Smooth muscle cell (in vitro differentiated cells): ENCODE data around the gene TRIM47. TPM values are rescaled to one million over a fixed set of nuclear protein-coding genes. Genes with fewer than 3 reads are reported as not detected.
"Not testable (repeated sequence)": the region's sequence is repeated elsewhere in the genome, so short reads cannot be mapped to it uniquely, and the experiment has no call there.

ENCODE experiments used
- DNase-seq: peaks from one replicate; lab custom pipeline; 2025; ENCODE audit not compliant: unreplicated experiment; lab: John Stamatoyannopoulos, UW
- H2AFZ ChIP-seq: fragments of 200-600 bp; sonication (generic); 2 replicates; pipeline ENCODE4 v1.6.0; 2016; ENCODE audit warnings: antibody characterized with exemption, low read depth, mild to moderate bottlenecking
- H3F3A ChIP-seq: fragments of 200-600 bp; sonication (generic); 2 replicates; pipeline ENCODE4 v1.6.0; 2017; ENCODE audit warnings: antibody characterized with exemption, low read depth
- H3K27ac ChIP-seq: fragments of 200-600 bp; sonication (generic); 2 replicates; pipeline ENCODE4 v1.5.1; 2016; ENCODE audit warnings: low read depth, mild to moderate bottlenecking
- H3K27me3 ChIP-seq: fragments of 200-600 bp; sonication (generic); 2 replicates; pipeline ENCODE4 v1.6.1; 2016; ENCODE audit warnings: low read depth, mild to moderate bottlenecking
- H3K36me3 ChIP-seq: fragments of 200-600 bp; sonication (generic); 2 replicates; pipeline ENCODE4 v1.5.1; 2016; ENCODE audit warnings: low read depth
- H3K4me1 ChIP-seq: fragments of 200-600 bp; sonication (generic); 2 replicates; pipeline ENCODE4 v1.5.1; 2016; ENCODE audit warnings: low read depth
- H3K4me2 ChIP-seq: fragments of 200-600 bp; sonication (generic); 2 replicates; pipeline ENCODE4 v1.6.0; 2016; ENCODE audit warnings: mild to moderate bottlenecking
- H3K4me3 ChIP-seq: fragments of 200-600 bp; sonication (generic); 2 replicates; pipeline ENCODE4 v1.5.1; 2016; ENCODE audit warnings: mild to moderate bottlenecking
- H3K79me2 ChIP-seq: fragments of 200-600 bp; sonication (generic); 2 replicates; pipeline ENCODE4 v1.6.0; 2016; ENCODE audit warnings: low read depth, mild to moderate bottlenecking
- H3K9ac ChIP-seq: fragments of 200-600 bp; sonication (generic); 2 replicates; pipeline ENCODE4 v1.6.0; 2016; ENCODE audit warnings: low read depth
- H3K9me3 ChIP-seq: fragments of 200-600 bp; sonication (generic); replicated peaks from 2 replicates; pipeline ENCODE4 v1.5.1; 2016; ENCODE audit warnings: low read depth
- H4K20me1 ChIP-seq: fragments of 200-600 bp; sonication (generic); 2 replicates; pipeline ENCODE4 v1.6.0; 2016; ENCODE audit warnings: low read depth
- CTCF ChIP-seq: fragments of 200-600 bp; sonication (generic); IDR thresholded peaks from 2 replicates; pipeline ENCODE4 v1.5.1; 2017; ENCODE audit warnings: borderline replicate concordance, mild to moderate bottlenecking, antibody characterized with exemption; ENCODE audit not compliant: insufficient read depth, poor library complexity, severe bottlenecking
- WGBS: methylation state at CpG from one replicate; pipeline ENCODE4 v1.1.7; 2016; ENCODE audit warnings: low lambda C conversion rate; 5-methylcytosine and 5-hydroxymethylcytosine counted together
- polyA plus RNA-seq: library from polyadenylated mRNA; unstranded; fragments of >200 nt; fragmentation: Nextera tagmentation; extraction: Ambion mirVana; gene quantifications from 2 replicates; pipeline ENCODE4 v1.2.1, GENCODE V29; 2016
- total RNA-seq: library from RNA; depleted of rRNA; stranded (reverse); fragments of >200 nt; gene quantifications from 2 replicates; pipeline ENCODE4 v1.2.3, GENCODE V29; 2014

Gene TRIM47
- total and polyA plus RNA-seq, 2 experiments from 2014 or later = 8.7 to 16.1 TPM

DNA sequence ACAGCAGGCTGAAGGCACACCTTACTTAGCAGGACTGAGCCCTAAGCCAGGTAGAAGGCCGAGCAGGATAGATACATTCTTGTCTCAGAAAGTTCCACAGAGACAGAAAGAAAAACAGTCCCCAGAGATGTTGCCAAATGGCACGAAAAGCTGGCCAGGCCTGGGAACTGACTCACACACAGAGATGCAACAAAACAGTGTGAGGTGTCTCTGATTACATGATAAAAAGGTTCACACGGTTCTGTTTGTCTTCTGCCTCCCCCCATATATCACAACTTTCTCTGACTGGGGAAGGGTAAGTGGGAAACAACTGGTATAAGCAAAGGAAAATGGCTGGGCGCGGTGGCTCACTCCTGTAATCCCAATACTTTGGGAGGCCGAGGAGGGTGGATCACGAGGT, 24.9 kb downstream of the TRIM47 start:
- H3K4me2 ChIP-seq = peak overlapping the region; percentile 84
- peaks cover 16% of the 10 kb centered on the region for H4K20me1 ChIP-seq
- no peaks in the 10 kb centered on the region for H3K36me3 ChIP-seq
- no peak overlapping the region for H2AFZ ChIP-seq
- H3K27ac ChIP-seq = peak overlapping the region; percentile 81
- H3K4me1 ChIP-seq = peaks cover 8% of the 10 kb centered on the region
- 66% methylated on average over 7 of the region's 7 CpGs for WGBS
- TF ChIP-seq CTCF = no peak
- peaks cover 10% of the 10 kb centered on the region for H3F3A ChIP-seq
- peak overlapping the region; percentile 30 for H3K9ac ChIP-seq
- peaks cover 6% of the 10 kb centered on the region for H3K79me2 ChIP-seq
- DNase-seq = no peak
- no peak overlapping the region for H3K4me3 ChIP-seq
- H3K27me3 ChIP-seq = no peaks in the 10 kb centered on the region
- no peaks in the 10 kb centered on the region for H3K9me3 ChIP-seq

GRCh38 chr17:75851693-75851991, 26.7 kb downstream of the TRIM47 start:
- H3F3A ChIP-seq = peaks cover 10% of the 10 kb centered on the region
- H3K79me2 ChIP-seq, H3K36me3 ChIP-seq, H3K4me1 ChIP-seq, H3K27ac ChIP-seq, H3K9me3 ChIP-seq, DNase-seq, H3K4me3 ChIP-seq, H2AFZ ChIP-seq, H3K4me2 ChIP-seq, H3K27me3 ChIP-seq, H3K9ac ChIP-seq: not testable (repeated sequence)
- H4K20me1 ChIP-seq = peaks cover 16% of the 10 kb centered on the region
- 99% methylated on average over 15 of the region's 15 CpGs for WGBS

GRCh38 chr17:75850928-75851692, 27.3 kb downstream of the TRIM47 start:
- no peak for TF ChIP-seq CTCF
- Histone ChIP-seq H2AFZ (no peak overlapping the region), H3K79me2 (peaks cover 6% of the 10 kb centered on the region), H3K36me3 (no peaks in the 10 kb centered on the region), H3K9ac (no peak overlapping the region), H3K9me3 (no peaks in the 10 kb centered on the region), H3K4me2 (no peak overlapping the region), H3K4me1 (peaks cover 8% of the 10 kb centered on the region), H4K20me1 (peaks cover 16% of the 10 kb centered on the region), H3K27me3 (no peaks in the 10 kb centered on the region), H3K27ac (no peak overlapping the region), H3K4me3 (no peak overlapping the region), H3F3A (peaks cover 10% of the 10 kb centered on the region)
- 95% methylated on average over 12 of the region's 12 CpGs for WGBS
- no peak for DNase-seq

GRCh38 chr17:75849724-75850123, 28.7 kb downstream of the TRIM47 start:
- 96% methylated on average over 9 of the region's 9 CpGs for WGBS

More at GRCh38 chr17:75849724-75850123, 28.7 kb downstream of the TRIM47 start:
- H3F3A ChIP-seq = peaks cover 10% of the 10 kb centered on the region
- H3K4me1 ChIP-seq = peaks cover 11% of the 10 kb centered on the region
- no peaks in the 10 kb centered on the region for H3K36me3 ChIP-seq
- H2AFZ ChIP-seq = no peak overlapping the region
- H3K79me2 ChIP-seq = peaks cover 6% of the 10 kb centered on the region
- H3K4me3 ChIP-seq = no peak overlapping the region
- H3K27me3 ChIP-seq = no peaks in the 10 kb centered on the region
- H4K20me1 ChIP-seq = peaks cover 16% of the 10 kb centered on the region
- H3K9me3 ChIP-seq = no peaks in the 10 kb centered on the region
- no peak overlapping the region for H3K9ac ChIP-seq
- no peak overlapping the region for H3K27ac ChIP-seq
- no peak for DNase-seq
- TF ChIP-seq CTCF = no peak
- no peak overlapping the region for H3K4me2 ChIP-seq
